ENCODE measurements around the gene KCNC1.

The KCNC1 gene

DNA sequence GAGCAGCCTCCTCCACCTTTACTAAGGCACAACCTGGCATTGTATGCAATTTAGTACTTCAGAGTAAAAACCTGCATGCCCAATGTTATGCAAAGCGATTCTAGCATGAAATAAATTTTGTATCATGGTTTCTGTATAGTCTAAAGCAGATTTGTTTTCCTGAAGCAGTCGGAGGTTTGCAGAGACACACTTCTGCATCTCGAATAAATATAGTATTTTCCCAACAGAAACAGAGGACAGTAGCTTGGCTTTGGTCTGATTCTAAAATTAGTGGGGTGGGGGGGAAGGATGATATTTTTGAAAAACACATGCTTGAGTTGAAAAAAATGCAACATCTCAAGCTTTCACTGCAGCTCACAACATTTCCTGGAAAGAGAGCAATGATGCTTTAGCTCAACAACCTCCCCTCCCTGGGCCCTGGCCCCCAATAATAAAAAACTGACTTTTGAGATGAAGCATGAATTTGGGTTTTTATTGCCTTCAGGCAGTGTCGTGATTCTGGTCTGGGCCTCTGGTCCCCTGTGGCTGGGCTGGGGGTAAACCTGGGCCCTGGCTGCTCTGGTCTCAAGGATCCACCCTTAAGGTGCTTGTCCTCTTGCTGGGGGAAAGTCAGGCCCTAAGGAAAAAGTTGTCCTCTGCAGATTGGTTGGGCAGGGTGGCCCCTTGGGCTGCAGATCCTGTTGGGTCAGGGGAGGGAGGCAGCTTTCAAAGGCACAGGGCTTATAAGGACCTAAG lies 48.2 kb downstream of the KCNC1 start:
- no peak for DNase-seq (ENCODE audit: low read depth, low spot score)
- in situ Hi-C loops (cut with HindIII; ENCODE audit: low sequenced_read_pairs), result no loop called here
- TF ChIP-seq CTCF (IDR thresholded peaks at IDR 0.05; ENCODE audit: low read depth, low read length), result no peak
- no peak overlapping the region for H3K4me3 ChIP-seq (ENCODE audit: low read depth, low read length)

GRCh38 chr11:17783878-17784277 lies 49.3 kb downstream of the KCNC1 start:
- no peak for TF ChIP-seq CTCF (IDR thresholded peaks at IDR 0.05; ENCODE audit: low read depth, low read length)
- in situ Hi-C loops (cut with HindIII; ENCODE audit: low sequenced_read_pairs), result no loop called here
- H3K4me3 ChIP-seq (ENCODE audit: low read depth, low read length), result no peak overlapping the region

DNA sequence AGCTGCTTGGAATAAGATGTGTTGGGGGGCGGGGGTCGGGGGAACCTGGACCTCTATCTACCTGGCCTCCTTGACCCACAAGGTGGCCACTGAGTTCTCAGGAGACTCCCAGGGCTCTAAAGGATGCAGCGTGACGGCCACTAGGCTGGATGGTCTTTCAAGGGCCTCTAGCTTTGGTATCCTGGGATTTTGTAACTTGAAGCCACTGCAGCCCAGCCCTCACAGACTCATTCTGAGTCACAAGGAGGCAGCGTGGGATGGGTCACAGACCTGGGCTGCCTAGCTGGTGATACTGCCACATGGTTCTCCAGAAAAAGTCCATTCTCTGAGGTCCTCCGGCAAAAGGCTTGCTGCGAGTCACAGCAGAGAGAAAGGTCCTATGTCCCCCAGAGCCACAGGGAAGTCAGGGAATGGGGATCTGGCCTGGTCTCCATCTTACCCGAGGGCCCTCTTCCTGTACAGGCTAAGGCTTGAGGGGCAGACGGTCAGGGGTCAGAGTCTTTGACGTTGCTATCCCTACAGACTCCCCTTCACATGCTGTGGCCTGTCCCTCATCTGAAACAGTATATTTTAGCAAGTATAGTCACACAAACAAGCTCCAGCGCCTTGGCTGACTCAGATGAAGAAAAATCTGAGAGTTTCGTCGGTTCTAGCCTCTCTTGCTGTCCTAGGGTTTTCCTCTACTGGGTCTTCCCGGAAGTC lies 52.4 kb downstream of the KCNC1 start:
- H3K4me3 ChIP-seq (ENCODE audit: low read depth, low read length), result no peak overlapping the region
- peak; percentile 84 for DNase-seq (ENCODE audit: low read depth, low spot score)
- in situ Hi-C loops (cut with HindIII; ENCODE audit: low sequenced_read_pairs), result no loop called here
- TF ChIP-seq CTCF (IDR thresholded peaks at IDR 0.05; ENCODE audit: low read depth, low read length), result peak; percentile 3

More at GRCh38 chr11:17783878-17784277, 49.3 kb downstream of the KCNC1 start:
- DNase-seq (ENCODE audit: low read depth, low spot score), result no peak

DNA sequence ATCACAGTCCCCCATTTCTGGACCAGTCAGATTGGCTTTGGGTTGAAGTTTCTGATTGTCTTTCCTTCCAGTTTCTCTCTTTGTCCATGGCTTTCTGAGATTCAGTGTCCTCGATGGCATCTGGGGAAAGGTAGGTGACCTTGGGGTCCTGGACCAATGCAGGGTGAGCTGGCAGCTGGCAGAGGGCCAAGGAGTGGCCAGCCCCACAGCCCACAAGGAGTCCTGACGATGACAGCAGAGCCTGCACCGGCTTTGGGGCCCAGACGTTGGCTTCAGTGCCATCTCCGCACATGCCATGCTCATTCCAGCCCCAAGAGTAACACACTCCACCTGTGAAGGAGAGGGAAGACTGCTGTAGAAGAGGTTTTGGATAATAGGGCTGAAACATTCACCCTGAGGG lies 53.5 kb downstream of the KCNC1 start:
- in situ Hi-C loops (cut with HindIII; ENCODE audit: low sequenced_read_pairs), result no loop called here
- DNase-seq (ENCODE audit: low read depth, low spot score), result no peak
- TF ChIP-seq CTCF (IDR thresholded peaks at IDR 0.05; ENCODE audit: low read depth, low read length), result no peak
- H3K4me3 ChIP-seq (ENCODE audit: low read depth, low read length), result no peak overlapping the region

DNA sequence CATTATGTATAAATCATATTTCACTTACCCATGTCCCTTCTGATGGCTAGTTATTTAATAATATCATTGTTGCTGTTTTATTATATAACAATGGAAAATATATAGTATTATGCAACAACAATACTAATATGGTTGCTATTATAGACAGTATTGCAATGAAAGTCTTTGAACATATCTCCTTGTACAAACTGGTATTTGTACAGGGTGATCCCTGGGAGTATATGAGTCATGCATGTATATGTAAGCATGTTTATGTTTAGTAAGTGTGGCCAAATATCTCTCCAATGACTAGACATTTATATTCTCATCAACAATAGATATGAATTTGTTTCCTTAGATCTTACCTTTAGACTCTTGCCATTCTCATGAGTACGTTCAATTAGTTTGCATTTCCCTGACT lies 55.9 kb downstream of the KCNC1 start:
- peak; percentile 54 for DNase-seq (ENCODE audit: low read depth, low spot score)
- no peak for TF ChIP-seq CTCF (IDR thresholded peaks at IDR 0.05; ENCODE audit: low read depth, low read length)
- no peak overlapping the region for H3K4me3 ChIP-seq (ENCODE audit: low read depth, low read length)
- in situ Hi-C loops (cut with HindIII; ENCODE audit: low sequenced_read_pairs), result no loop called here

GRCh38 chr11:17791144-17791543 lies 56.6 kb downstream of the KCNC1 start:
- DNase-seq (ENCODE audit: low read depth, low spot score), result no peak
- in situ Hi-C loops (cut with HindIII; ENCODE audit: low sequenced_read_pairs), result no loop called here
- no peak for TF ChIP-seq CTCF (IDR thresholded peaks at IDR 0.05; ENCODE audit: low read depth, low read length)
- no peak overlapping the region for H3K4me3 ChIP-seq (ENCODE audit: low read depth, low read length)

Data from astrocyte of the spinal cord (primary cell).